HUES64 (cell line): ENCODE data around the gene NR1D1. TPM values are rescaled to one million over a fixed set of nuclear protein-coding genes. Genes with fewer than 3 reads are reported as not detected.
"Not testable (repeated sequence)": the region's sequence is repeated elsewhere in the genome, so short reads cannot be mapped to it uniquely, and the experiment has no call there.

Experiments
- H3K27ac ChIP-seq: 2 replicates; pipeline ENCODE4 v1.7.0; 2013; ENCODE audit warnings: low read depth, low read length, inconsistent platforms
- H3K27me3 ChIP-seq: 2 replicates; pipeline ENCODE4 v1.6.1; 2013; ENCODE audit warnings: mild to moderate bottlenecking, low read length; ENCODE audit not compliant: insufficient read depth
- H3K36me3 ChIP-seq: 2 replicates; pipeline ENCODE4 v1.6.1; 2013; ENCODE audit warnings: mild to moderate bottlenecking, low read length; ENCODE audit not compliant: insufficient read depth
- H3K4me1 ChIP-seq: 2 replicates; pipeline ENCODE4 v1.6.1; 2013; ENCODE audit warnings: mild to moderate bottlenecking, low read length, moderate library complexity; ENCODE audit not compliant: insufficient read depth
- H3K4me3 ChIP-seq: 2 replicates; pipeline ENCODE4 v1.5.1; 2013; ENCODE audit warnings: mild to moderate bottlenecking, low read length, moderate library complexity
- H3K9ac ChIP-seq: 2 replicates; pipeline ENCODE4 v1.6.1; 2013; ENCODE audit warnings: mild to moderate bottlenecking, low read depth, low read length
- H3K9me3 ChIP-seq: 2 replicates; pipeline ENCODE4 v1.6.1; 2013; ENCODE audit warnings: low read depth, low read length; ENCODE audit not compliant: insufficient read depth
- WGBS: fragments of 150-250, 120-280 bp; methylation state at CpG from one replicate; pipeline ENCODE4 v1.1.7; 2013; ENCODE audit warnings: missing lambda C conversion rate; 5-methylcytosine and 5-hydroxymethylcytosine counted together
- polyA plus RNA-seq, 2 experiments: library from polyadenylated mRNA; stranded (reverse); fragments of 50-300 nt; gene quantifications; one replicate each; pipeline ENCODE4 v1.2.3, GENCODE V29; 2013

NR1D1 gene
- polyA plus RNA-seq (2013, experiment 1 of 2): 2.8 TPM
- polyA plus RNA-seq (2013, experiment 2 of 2): 3.4 TPM

DNA sequence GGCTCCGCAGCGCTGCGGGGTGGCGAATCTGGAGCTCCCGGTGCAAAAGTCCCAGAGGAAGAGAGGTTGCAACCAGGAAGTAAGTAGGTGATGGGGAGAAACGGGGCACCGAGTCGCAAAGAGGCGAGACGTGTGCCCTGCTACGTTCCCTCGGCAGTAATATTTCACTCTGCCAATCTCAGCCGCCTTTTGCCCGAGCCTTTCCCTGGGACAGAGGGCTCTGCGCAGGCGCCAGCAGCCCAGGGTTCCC lies at the start of gene NR1D1:
NR1D1 (minus strand) TSS at position 171 of the 250 bp plus-strand sequence. CDS start 495 bp downstream, outside the sequence.
- Histone ChIP-seq H3K9me3 (no peaks in the 10 kb centered on the region), H3K4me1 (peaks cover 37% of the 10 kb centered on the region), H3K36me3 (peaks cover 13% of the 10 kb centered on the region), H3K27me3 (peaks cover 13% of the 10 kb centered on the region), H3K9ac (peak within 1 kb of the TSS; percentile 57), H3K27ac (peak within 1 kb of the TSS; percentile 43; the same call in 1 of the 2 replicates), H3K4me3 (peak within 1 kb of the TSS; percentile 50)
- WGBS: 1% methylated on average over 16 of the region's 16 CpGs

DNA sequence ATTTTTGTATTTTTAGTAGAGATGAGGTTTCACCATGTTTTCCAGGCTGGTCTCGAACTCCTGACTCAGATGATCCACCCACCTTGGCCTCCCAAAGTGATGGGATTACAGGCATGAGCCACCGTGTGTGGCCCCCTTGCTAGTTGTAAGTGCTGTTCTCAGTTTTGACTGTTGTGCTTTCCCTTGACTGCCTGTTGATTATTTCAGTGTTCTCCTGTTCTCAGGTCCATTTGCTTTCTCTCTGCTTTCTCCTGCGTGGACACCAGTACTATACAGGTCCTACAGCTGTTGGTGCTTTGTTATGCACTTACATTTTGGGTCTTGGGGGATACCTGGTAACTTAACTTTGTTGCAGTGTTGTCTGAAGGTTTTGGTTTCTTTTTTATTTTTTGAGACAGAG lies 48.1 kb upstream of the NR1D1 start:
- no peaks in the 10 kb centered on the region for H3K4me1 ChIP-seq
- H3K9ac ChIP-seq: no peak overlapping the region
- H3K9me3 ChIP-seq: no peaks in the 10 kb centered on the region
- H3K4me3 ChIP-seq: no peak overlapping the region
- H3K27me3 ChIP-seq: no peaks in the 10 kb centered on the region
- no peak overlapping the region for H3K27ac ChIP-seq
- WGBS: 98% methylated on average over 3 of the region's 3 CpGs
- peaks cover 87% of the 10 kb centered on the region for H3K36me3 ChIP-seq

DNA sequence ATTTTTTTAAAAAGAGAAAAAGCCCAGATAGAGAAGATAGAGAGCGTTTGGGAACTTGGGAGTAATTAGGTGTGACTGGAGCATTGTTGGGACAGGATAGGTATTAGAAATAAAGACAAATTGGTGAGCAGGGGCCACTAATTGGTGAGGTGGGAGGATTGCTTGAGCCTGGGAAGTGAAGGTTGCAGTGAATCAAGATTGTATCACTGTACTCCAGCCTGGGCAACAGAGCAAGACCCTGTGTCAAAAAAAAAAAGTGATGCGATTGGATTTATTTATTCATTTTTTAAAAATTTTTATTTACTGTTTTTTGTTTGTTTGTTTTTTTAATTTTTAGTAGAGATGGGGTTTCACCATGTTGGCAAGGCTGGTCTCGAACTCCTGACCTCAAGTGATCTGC lies 45.1 kb upstream of the NR1D1 start:
- WGBS: 91% methylated on average over 2 of the region's 3 CpGs
- H3K27me3 ChIP-seq: no peaks in the 10 kb centered on the region
- H3K9me3 ChIP-seq: no peaks in the 10 kb centered on the region
- peaks cover 7% of the 10 kb centered on the region; the same call in 1 of the 2 replicates for H3K4me1 ChIP-seq
- H3K27ac ChIP-seq: no peak overlapping the region
- H3K4me3 ChIP-seq: no peak overlapping the region
- H3K36me3 ChIP-seq: peaks cover 83% of the 10 kb centered on the region
- H3K9ac ChIP-seq: no peak overlapping the region

DNA sequence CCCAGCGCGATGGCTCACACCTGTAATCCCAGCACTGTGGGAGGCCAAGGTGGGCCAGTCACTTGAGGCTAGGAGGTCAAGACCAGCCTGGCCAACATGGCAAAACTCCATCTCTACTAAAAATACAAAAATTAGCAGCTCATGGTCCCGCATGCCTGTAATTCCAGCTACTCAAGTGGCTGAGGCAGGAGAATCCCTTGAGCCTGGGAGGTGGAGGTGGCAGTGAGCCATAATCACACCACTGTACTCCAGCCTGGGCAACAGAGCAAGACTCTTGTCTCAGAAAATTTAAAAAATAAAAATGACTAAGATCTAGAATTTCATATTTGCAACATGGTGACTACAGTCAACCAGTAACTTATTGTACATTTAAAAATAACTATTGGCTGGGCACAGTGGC lies 42.8 kb upstream of the NR1D1 start:
- not testable (repeated sequence) for H3K4me3 ChIP-seq, H3K9me3 ChIP-seq, H3K27ac ChIP-seq, H3K27me3 ChIP-seq, H3K9ac ChIP-seq
- peaks cover 13% of the 10 kb centered on the region; the same call in 1 of the 2 replicates for H3K4me1 ChIP-seq
- H3K36me3 ChIP-seq: peaks cover 60% of the 10 kb centered on the region
- WGBS: 98% methylated on average over 3 of the region's 3 CpGs

DNA sequence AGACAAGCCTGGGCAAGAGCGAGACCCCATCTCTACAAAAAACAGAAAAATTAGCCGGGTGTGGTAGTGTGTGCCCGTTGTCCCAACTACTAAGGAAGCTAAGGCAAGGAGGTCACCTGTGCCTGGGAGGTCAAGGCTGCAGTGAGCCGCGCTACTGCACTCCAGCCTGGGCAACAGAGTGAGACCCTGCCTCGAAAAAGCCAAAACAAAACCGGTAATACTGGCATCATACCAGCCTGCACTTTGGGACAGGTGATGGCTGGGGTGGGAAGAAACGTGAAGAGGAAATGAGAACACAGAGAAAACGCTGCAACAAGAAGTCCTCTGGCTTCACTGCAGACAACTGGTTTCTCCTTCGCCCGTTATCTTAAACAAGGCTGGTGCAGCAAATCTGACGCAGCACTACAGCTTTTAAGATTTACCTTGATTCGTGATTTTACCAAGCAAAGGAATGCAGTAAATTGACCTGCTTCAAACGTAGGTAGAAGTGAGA lies 39.2 kb upstream of the NR1D1 start:
- 54% methylated on average over 14 of the region's 14 CpGs for WGBS

DNA sequence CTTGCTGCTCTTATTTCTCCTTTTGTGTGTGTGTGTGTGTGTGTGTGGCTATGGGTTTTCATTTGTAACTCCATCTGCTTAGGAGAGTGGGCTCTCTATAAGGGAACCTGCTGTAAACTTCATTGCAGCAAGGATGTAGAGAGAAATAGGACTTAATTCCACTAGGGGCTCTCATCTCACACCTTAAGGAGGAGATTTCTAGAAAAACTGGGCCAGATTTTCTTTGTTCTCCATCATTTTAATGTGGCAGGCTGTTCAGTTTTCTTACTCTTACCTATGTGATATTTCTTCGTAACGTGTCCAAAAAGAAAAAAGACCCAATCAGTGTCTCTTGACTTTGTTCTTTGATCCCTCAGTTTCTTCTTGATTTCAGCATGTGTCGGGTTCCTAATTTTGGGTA lies 35.4 kb upstream of the NR1D1 start:
- 89% methylated on average over 3 of the region's 3 CpGs for WGBS
- no peak overlapping the region for H3K27ac ChIP-seq
- H3K27me3 ChIP-seq: no peaks in the 10 kb centered on the region
- H3K9me3 ChIP-seq: no peaks in the 10 kb centered on the region
- H3K4me1 ChIP-seq: 0 out of 2 replicates have a peak, but pooled peaks cover 6% of the 10 kb centered on the region
- peaks cover 63% of the 10 kb centered on the region for H3K36me3 ChIP-seq
- no peak overlapping the region for H3K9ac ChIP-seq
- no peak overlapping the region for H3K4me3 ChIP-seq

More for the DNA sequence above, 39.2 kb upstream of the NR1D1 start:
- peak overlapping the region; percentile 52 for H3K9ac ChIP-seq
- no peaks in the 10 kb centered on the region for H3K9me3 ChIP-seq
- H3K36me3 ChIP-seq: peaks cover 59% of the 10 kb centered on the region
- peaks cover 13% of the 10 kb centered on the region; the same call in 1 of the 2 replicates for H3K4me1 ChIP-seq
- H3K27ac ChIP-seq: peak overlapping the region; percentile 81
- no peaks in the 10 kb centered on the region for H3K27me3 ChIP-seq
- peak overlapping the region; percentile 62 for H3K4me3 ChIP-seq

DNA sequence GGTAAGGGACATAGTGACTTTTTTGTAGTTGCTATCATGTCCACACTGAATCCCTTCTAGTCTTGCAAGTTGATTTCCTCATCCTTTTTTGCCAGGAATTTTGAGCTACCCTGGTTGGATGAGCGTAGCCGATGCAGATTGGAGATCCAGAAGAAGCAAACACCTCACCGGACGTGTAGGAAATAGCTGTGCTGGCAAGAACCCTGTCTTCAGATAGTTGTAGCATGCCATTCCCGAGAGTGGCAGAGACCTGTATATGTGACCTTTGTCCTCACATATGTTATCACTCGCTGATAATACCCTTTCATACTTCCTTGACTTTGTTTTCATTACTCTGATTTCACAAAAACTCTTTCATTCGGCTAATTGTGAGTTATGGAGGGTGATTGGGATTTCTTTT lies 33.8 kb upstream of the NR1D1 start:
- H3K9ac ChIP-seq: no peak overlapping the region
- WGBS: 95% methylated on average over 7 of the region's 7 CpGs
- H3K36me3 ChIP-seq: peaks cover 80% of the 10 kb centered on the region
- 0 out of 2 replicates have a peak, but pooled peaks cover 2% of the 10 kb centered on the region for H3K4me1 ChIP-seq
- no peaks in the 10 kb centered on the region for H3K9me3 ChIP-seq
- no peaks in the 10 kb centered on the region for H3K27me3 ChIP-seq
- no peak overlapping the region for H3K27ac ChIP-seq
- H3K4me3 ChIP-seq: no peak overlapping the region

DNA sequence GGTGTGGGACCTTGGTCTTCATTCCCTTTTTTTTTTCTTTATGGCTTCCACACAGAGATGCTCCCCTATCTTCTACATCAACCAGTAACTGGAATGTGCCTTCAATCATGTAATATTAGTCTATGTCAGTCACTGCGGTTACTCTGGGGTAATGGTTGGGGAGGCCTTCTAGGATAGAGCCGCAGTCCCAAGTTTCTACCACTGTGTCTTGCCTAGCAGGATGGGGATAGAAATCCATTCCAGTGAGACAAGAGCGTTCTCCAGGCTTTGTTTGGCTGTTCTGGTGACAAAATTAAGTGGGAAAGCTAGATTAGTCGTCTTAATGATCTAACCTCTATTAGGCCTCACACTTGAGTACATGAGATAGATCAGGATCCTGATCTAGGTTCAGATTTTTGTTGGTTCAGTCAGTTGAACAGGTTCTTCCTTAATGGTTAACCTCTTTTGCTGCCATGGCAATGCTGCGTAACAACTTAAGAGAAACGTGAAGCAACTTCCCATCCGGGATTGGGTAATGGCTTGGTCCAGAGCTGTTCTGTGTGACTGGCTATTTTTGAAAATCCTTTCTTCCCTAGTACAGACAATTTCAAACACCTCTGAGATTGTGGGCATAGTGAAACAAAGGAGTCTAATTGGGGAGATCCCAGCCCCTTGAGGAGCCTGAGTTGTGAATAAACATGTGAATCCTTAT lies 30.1 kb upstream of the NR1D1 start:
- H3K9ac ChIP-seq: no peak overlapping the region
- H3K36me3 ChIP-seq: peaks cover 97% of the 10 kb centered on the region
- H3K9me3 ChIP-seq: no peaks in the 10 kb centered on the region
- H3K4me3 ChIP-seq: no peak overlapping the region
- no peak overlapping the region for H3K27ac ChIP-seq
- no peaks in the 10 kb centered on the region for H3K4me1 ChIP-seq
- WGBS: 95% methylated on average over 7 of the region's 7 CpGs
- H3K27me3 ChIP-seq: no peaks in the 10 kb centered on the region

DNA sequence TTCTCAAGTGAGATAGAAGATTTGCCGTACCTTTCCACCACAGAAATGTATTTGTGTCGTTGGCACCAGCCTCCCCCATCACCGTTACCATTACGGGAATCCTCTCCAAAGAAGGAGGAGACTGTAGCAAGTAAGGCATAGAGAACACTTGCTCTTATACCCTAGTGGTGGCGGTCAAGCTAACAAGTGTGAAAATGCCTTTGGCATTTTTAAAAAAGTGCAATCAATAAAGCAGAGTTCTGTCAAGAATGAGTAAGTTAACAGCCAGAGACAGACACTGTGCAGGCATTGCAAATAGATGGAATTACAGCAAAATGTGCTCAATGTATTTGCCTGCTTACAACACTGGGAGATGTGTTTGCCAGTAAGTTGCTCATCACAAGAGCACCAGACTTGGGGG lies 29.1 kb upstream of the NR1D1 start:
- H3K27ac ChIP-seq: no peak overlapping the region
- H3K9me3 ChIP-seq: no peaks in the 10 kb centered on the region
- 95% methylated on average over 5 of the region's 5 CpGs for WGBS
- H3K27me3 ChIP-seq: no peaks in the 10 kb centered on the region
- H3K4me3 ChIP-seq: no peak overlapping the region
- H3K9ac ChIP-seq: no peak overlapping the region
- H3K36me3 ChIP-seq: peaks cover 95% of the 10 kb centered on the region
- peaks cover 3% of the 10 kb centered on the region; the same call in 1 of the 2 replicates for H3K4me1 ChIP-seq

DNA sequence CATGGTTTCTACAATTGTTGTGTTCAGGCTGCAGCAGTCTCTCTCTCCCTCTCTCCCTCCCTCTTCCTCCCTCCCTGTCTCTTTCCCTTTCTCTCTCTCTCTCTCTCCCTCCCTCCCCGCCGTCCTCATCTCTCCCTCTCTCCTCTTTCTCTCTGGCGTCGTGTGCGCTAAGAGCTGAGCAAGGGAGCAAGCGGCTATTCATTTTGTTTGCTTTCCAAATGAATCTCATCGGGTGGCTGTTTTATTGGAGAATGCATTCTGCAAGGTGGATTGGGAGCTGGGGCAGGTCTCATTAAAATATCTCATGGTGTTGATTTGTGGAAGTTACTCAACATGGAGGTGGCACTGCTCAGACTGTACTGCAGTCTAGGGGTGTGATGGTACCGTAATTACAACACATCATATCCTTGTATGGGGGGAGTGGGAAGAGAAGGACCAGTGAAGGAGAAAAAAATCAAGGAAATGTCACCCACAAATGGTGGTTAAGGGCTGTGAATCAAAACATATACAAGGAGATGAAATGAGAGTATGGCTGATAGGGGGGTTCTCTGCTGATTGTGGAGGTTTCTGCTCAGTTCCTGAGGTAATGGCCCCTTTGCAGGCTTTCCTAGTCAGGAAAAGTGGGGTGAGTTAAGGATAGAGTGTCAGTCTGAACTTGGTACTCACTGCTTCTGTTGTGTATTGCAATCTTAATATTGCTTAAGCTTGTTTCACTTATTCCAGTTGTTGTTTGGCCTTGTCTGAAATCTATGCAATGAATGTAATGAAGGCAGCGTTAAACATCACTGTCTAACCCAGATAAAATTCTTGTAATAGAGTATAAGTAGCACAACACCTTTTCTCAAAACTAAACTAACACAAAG lies 24.1 kb upstream of the NR1D1 start:
- H3K9me3 ChIP-seq: no peaks in the 10 kb centered on the region
- H3K36me3 ChIP-seq: peaks cover 50% of the 10 kb centered on the region
- peak overlapping the region; percentile 82 for H3K9ac ChIP-seq
- no peak overlapping the region for H3K27ac ChIP-seq
- under 1% methylated on average over 7 of the region's 9 CpGs for WGBS
- H3K27me3 ChIP-seq: no peaks in the 10 kb centered on the region
- H3K4me3 ChIP-seq: peak overlapping the region; percentile 69
- peaks cover 9% of the 10 kb centered on the region for H3K4me1 ChIP-seq

DNA sequence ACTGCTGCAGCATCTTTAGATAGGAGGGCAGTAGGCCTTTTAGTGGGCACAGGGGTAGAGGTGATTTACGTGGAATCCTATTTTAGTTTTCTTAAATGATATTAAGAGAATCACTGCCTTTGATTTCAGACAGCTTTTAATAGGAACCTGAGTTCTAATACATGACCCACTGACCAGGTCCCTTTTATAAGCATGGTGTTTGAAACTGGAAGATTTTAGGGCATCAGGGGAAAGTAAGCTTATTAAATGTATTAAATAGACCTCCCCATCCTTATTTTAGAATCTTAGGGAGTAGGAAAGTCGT lies 23.4 kb upstream of the NR1D1 start:
- H3K4me3 ChIP-seq: peak overlapping the region; percentile 69
- H3K36me3 ChIP-seq: peaks cover 43% of the 10 kb centered on the region
- no CpG with 5 or more reads among the region's 2 CpGs for WGBS
- H3K9me3 ChIP-seq: no peaks in the 10 kb centered on the region
- peaks cover 9% of the 10 kb centered on the region for H3K4me1 ChIP-seq
- H3K9ac ChIP-seq: peak overlapping the region; percentile 82; the same call in 1 of the 2 replicates
- no peak overlapping the region; the same call in 1 of the 2 replicates for H3K27ac ChIP-seq
- no peaks in the 10 kb centered on the region for H3K27me3 ChIP-seq
